PC-9 (cell line): ENCODE data around the gene PAQR7.

ENCODE experiments used
- CTCF ChIP-seq: fragments of 200-600 bp; sonication (generic); conservative IDR thresholded peaks from 2 replicates; pipeline ENCODE4 v1.6.1; 2017; ENCODE audit warnings: mixed run types, antibody characterized with exemption, mild to moderate bottlenecking, moderate library complexity
- EZH2 ChIP-seq: fragments of 200-600 bp; sonication (generic); IDR thresholded peaks from 2 replicates; pipeline ENCODE4 v1.8.0; 2017; ENCODE audit warnings: antibody characterized with exemption, low read depth

- TF ChIP-seq CTCF = no peak
- TF ChIP-seq EZH2 = no peak
Observed at GRCh38 chr1:25904943-25905679, 29.6 kb upstream of the PAQR7 start.
